Skeletal muscle tissue (tissue), 4 donors: Measurements from ENCODE around the gene RTP1. TPM values are rescaled to one million over a fixed set of nuclear protein-coding genes. Genes with fewer than 3 reads are reported as not detected.
A peak's percentile ranks its signal among the peaks of the same experiment; 100 is the strongest.

Source experiments
- H3K27ac ChIP-seq: one replicate; pipeline ENCODE4 v1.7.0; 2013; ENCODE audit warnings: mild to moderate bottlenecking, low read depth, low read length, inconsistent platforms
- H3K27me3 ChIP-seq, 3 donors: one replicate each; pipeline ENCODE4 v1.7.0; 2013; ENCODE audit warnings: low read length in 3 of 3; ENCODE audit not compliant: control insufficient read depth in 3 of 3, insufficient read depth in 3 of 3
- H3K36me3 ChIP-seq, 3 donors: one replicate each; pipeline ENCODE4 v1.7.0; 2013; ENCODE audit warnings: low read length in 3 of 3; ENCODE audit not compliant: control insufficient read depth in 3 of 3, insufficient read depth in 3 of 3
- H3K4me1 ChIP-seq, 3 donors: one replicate each; pipeline ENCODE4 v1.7.0; 2013; ENCODE audit warnings: low read length in 3 of 3, mild to moderate bottlenecking in 3 of 3; ENCODE audit not compliant: control insufficient read depth in 3 of 3, insufficient read depth in 3 of 3
- H3K4me3 ChIP-seq, 3 donors: one replicate each; pipeline ENCODE4 v1.7.0; 2013; ENCODE audit warnings: low read length in 3 of 3
- H3K9ac ChIP-seq, 3 donors: one replicate each; pipeline ENCODE4 v1.7.0; 2013; ENCODE audit warnings: low read length in 3 of 3, mild to moderate bottlenecking in 3 of 3, moderate library complexity in 2 of 3, low read depth in 1 of 3
- H3K9me3 ChIP-seq, 3 donors: one replicate each; pipeline ENCODE4 v1.7.0; 2013; ENCODE audit warnings: low read length in 3 of 3; ENCODE audit not compliant: control insufficient read depth in 3 of 3
- total RNA-seq: library from RNA; depleted of rRNA; stranded (reverse); fragments of >200 nt; gene quantifications from one replicate; pipeline ENCODE4 v1.2.3, GENCODE V29; 2014
- donor health status: Osteomylitis.

Gene RTP1
- total RNA-seq, 1 donor from 2014 or later = not detected

GRCh38 chr3:187172929-187173328 lies 24.4 kb upstream of the RTP1 start:
- Histone ChIP-seq H3K36me3 (no peaks in the 10 kb centered on the region), H3K9ac (no peak overlapping the region), H3K27me3 (no peaks in the 10 kb centered on the region), H3K9me3 (no peaks in the 10 kb centered on the region), H3K4me3 (no peak overlapping the region), H3K4me1 (peaks cover under 1 to 3% (median 2%) of the 10 kb centered on the region in 3 donors), H3K27ac (no peak overlapping the region)

DNA sequence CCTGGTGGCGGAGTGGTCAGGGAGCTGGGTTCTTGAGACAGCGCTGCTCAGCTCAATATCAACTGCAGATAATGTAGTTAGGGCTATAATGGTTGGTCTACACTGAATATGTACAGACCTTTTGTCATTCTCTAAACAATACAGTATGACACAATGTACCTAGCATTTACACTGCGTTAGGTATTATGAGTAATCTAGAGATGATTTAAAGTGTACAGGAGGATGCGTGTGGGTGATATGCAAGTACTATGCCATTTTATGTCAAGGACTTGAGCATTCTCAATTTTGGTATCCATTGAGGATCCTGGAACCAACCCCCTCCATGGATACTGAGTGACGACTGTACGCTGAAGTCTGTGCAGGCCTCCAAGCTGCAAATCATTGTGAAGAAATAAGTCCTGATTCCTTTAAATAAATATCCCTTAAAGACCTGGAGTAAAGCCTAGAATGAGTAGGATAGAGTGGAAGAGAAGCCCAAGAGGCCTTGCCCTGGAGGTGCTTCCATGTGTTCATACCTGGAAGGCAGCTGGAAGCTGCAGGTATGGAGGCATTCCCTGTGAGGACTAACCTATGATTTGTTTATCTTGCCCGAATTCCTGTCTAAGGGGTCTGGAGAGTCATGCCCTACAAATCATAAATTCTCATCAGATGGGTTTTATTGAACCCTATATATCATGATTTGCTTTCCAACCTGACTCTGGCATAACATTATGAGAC lies 15.7 kb upstream of the RTP1 start:
- Histone ChIP-seq H3K4me3 (no peak overlapping the region), H3K4me1 (peaks cover 9% of the 10 kb centered on the region in 3 donors)

DNA sequence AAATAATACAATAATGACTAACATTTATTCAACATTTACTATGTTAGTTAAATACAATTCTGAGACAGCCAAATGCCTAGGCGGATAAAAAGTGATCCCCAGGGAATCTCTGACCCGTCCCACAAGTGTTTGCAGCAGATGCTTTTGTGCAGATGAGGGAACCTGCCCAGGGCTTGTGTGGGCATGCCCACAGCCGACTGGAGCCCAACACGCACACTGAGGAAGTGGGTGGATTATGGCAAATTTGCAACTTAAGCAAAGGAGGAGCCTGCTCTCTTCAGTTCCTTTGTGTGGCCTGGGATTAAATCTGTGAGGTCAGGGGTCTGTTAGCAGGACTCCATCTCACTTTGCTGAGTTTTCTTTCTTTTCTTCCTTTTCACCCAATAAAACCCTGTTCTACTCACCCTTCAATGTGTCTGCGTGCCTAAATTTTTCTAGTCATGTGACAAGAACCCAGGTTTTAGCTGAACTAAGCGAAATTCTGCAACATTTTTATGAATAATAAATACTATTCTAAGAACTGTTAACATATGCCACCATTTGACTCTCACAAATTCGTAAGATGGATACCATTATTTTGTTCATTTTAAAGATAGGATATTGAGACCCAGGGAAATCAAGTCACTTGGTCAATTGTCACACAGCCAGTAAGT lies 13.9 kb upstream of the RTP1 start:
- no peak overlapping the region for H3K4me3 ChIP-seq

More for the DNA sequence above, 15.7 kb upstream of the RTP1 start:
- Histone ChIP-seq H3K27ac (no peak overlapping the region), H3K9ac (no peak overlapping the region), H3K27me3 (no peaks in the 10 kb centered on the region), H3K9me3 (no peaks in the 10 kb centered on the region), H3K36me3 (no peaks in the 10 kb centered on the region)

DNA sequence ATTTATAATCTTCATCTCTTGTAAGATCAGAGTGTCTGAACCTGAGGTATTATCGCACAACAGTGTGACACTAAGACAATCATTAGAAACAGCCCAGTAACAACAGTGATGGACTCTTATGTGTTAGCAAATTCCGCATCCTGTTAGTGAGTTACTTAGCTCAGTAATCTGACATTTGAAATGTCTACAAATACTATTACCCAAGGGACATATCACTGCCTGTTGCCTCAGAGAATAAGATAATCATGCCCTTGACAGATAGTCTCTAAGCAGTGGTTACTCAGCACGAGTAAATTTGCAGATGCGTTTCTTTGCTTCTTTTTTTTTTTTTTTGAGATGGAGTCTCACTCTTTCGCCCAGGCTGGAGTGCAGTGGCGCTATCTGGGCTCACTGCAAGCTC lies 13.4 kb upstream of the RTP1 start:
- H3K9me3 ChIP-seq = no peaks in the 10 kb centered on the region
- no peak overlapping the region for H3K9ac ChIP-seq
- no peaks in the 10 kb centered on the region for H3K36me3 ChIP-seq
- H3K27me3 ChIP-seq = no peaks in the 10 kb centered on the region
- H3K4me3 ChIP-seq = no peak overlapping the region
- peaks cover 15 to 26% (median 20%) of the 10 kb centered on the region in 3 donors for H3K4me1 ChIP-seq
- H3K27ac ChIP-seq = no peak overlapping the region

More for the DNA sequence above, 13.9 kb upstream of the RTP1 start:
- no peak overlapping the region for H3K27ac ChIP-seq
- H3K36me3 ChIP-seq = no peaks in the 10 kb centered on the region
- peaks cover 15 to 26% (median 20%) of the 10 kb centered on the region in 3 donors for H3K4me1 ChIP-seq
- no peaks in the 10 kb centered on the region for H3K9me3 ChIP-seq
- H3K27me3 ChIP-seq = no peaks in the 10 kb centered on the region
- no peak overlapping the region for H3K9ac ChIP-seq

DNA sequence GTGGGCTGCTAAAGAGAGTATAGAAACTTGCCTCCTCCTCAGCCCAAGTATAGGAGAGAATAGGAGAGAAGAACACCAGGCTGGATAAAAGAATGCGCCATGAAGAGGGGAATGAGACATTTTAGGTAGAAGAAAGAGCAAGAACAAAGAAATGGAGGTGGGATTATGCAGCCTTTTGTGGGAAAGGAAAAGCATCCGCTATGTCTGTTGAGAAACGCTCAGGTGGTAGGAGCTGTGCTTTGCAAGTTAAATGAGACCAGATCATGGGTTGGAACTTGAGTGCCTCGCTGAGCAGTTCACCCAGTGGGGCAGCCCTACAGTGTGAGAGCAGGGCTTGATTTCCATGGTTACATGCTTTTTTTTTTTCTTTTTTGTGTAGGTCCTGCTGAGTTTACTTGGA lies 11.5 kb upstream of the RTP1 start:
- Histone ChIP-seq H3K9ac (no peak overlapping the region), H3K27ac (peak overlapping the region; percentile 90), H3K9me3 (no peaks in the 10 kb centered on the region), H3K4me3 (no peak overlapping the region), H3K4me1 (peaks cover 15 to 28% (median 20%) of the 10 kb centered on the region in 3 donors), H3K36me3 (no peaks in the 10 kb centered on the region), H3K27me3 (no peaks in the 10 kb centered on the region)

DNA sequence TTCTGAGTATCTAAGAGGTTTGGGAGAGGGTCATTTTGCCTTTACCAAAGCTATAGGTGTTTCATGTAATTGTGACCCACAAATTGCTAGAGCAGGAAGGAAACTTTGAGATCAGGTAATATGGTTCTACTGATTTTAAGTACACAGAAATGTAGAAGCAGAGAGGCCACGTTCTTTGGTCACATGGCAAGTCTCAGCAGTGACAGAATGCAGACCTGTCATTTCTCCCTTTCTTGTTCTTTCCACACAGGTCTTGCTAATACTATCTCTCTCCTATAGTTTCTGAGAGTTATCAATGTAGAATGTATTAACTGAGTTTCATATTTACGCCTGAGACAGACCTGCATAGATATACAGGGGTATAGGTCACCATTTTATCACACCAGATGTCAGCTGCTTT lies 10.9 kb upstream of the RTP1 start:
- Histone ChIP-seq H3K9ac (peak overlapping the region in 2 of 3 donors; percentile 39 to 63), H3K4me3 (no peak overlapping the region), H3K36me3 (no peaks in the 10 kb centered on the region), H3K27me3 (no peaks in the 10 kb centered on the region), H3K9me3 (no peaks in the 10 kb centered on the region), H3K27ac (peak overlapping the region; percentile 90), H3K4me1 (peaks cover 15 to 28% (median 20%) of the 10 kb centered on the region in 3 donors)

GRCh38 chr3:187186801-187187421 lies 10.4 kb upstream of the RTP1 start:
- Histone ChIP-seq H3K36me3 (no peaks in the 10 kb centered on the region), H3K27me3 (no peaks in the 10 kb centered on the region), H3K9ac (peak overlapping the region; percentile 39 to 63 (median 45)), H3K9me3 (no peaks in the 10 kb centered on the region), H3K4me1 (peaks cover 15 to 28% (median 20%) of the 10 kb centered on the region in 3 donors), H3K4me3 (peak overlapping the region in 1 of 3 donors; percentile 18), H3K27ac (peak overlapping the region; percentile 90)

GRCh38 chr3:187188931-187189330 lies 8.4 kb upstream of the RTP1 start:
- Histone ChIP-seq H3K4me1 (peaks cover 15 to 28% (median 20%) of the 10 kb centered on the region in 3 donors), H3K36me3 (no peaks in the 10 kb centered on the region), H3K27me3 (no peaks in the 10 kb centered on the region), H3K27ac (no peak overlapping the region), H3K9ac (no peak overlapping the region), H3K4me3 (no peak overlapping the region), H3K9me3 (no peaks in the 10 kb centered on the region)

GRCh38 chr3:187191271-187191670 lies 6.0 kb upstream of the RTP1 start:
- Histone ChIP-seq H3K27ac (no peak overlapping the region), H3K4me3 (no peak overlapping the region), H3K4me1 (peaks cover 10 to 22% (median 15%) of the 10 kb centered on the region in 3 donors), H3K9ac (no peak overlapping the region), H3K9me3 (no peaks in the 10 kb centered on the region), H3K36me3 (no peaks in the 10 kb centered on the region), H3K27me3 (no peaks in the 10 kb centered on the region)

DNA sequence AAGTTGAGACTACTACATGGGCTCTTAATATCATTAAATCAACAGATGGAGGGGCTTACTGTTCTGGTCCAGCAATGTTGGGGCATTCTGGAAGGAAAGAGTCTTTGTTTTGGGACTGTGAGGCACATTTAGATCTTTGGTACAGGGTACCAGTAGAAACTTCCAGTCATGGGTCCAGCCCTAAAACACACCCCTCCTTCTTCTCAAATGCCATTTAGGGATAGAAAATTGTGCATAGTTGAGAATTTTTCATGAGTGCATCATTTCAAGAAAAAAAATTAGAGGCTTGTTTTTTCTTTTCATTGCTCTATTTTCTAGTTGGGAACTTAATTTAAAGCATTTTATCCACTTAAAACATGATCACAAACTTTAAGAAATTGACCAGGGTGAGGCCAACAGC lies 4.1 kb upstream of the RTP1 start:
- Histone ChIP-seq H3K27me3 (no peaks in the 10 kb centered on the region), H3K27ac (no peak overlapping the region), H3K9me3 (no peaks in the 10 kb centered on the region), H3K9ac (no peak overlapping the region), H3K4me1 (peaks cover 0 to 3% (median 0%) of the 10 kb centered on the region in 3 donors), H3K4me3 (no peak overlapping the region), H3K36me3 (no peaks in the 10 kb centered on the region)
